Activated naive CD8-positive, alpha-beta T cell treated with anti-CD3 and anti-CD28 coated beads, Interleukin-2, amount 10 ng/mL, durations not matched to agents 7 days and 5 days (primary cell): Measurements from ENCODE around the gene TRIM38. TPM values are rescaled to one million over a fixed set of nuclear protein-coding genes. Genes with fewer than 3 reads are reported as not detected.

Experiments used
- ATAC-seq: fragments of 150-1000 bp; cut with Tn5 transposase; one replicate; pipeline ENCODE4 v1.10.0; 2021; ENCODE audit warnings: low read depth, moderate library complexity
- POLR2A ChIA-PET: fragments of 350-600 bp; sonication (Branson Sonifier 250); formaldehyde crosslinking; loops from one replicate; lab custom pipeline; 2021; ENCODE audit warnings: antibody characterized with exemption; lab: Charles Lee
- DNase-seq: peaks from one replicate; pipeline ENCODE4 v3.0.0; 2021
- H3K27ac Mint-ChIP-seq: one replicate; pipeline ENCODE4 v1.8.0; 2022; ENCODE audit warnings: mild to moderate bottlenecking, mixed read lengths
- H3K27me3 Mint-ChIP-seq: one replicate; pipeline ENCODE4 v1.8.0; 2022; ENCODE audit warnings: mild to moderate bottlenecking, moderate library complexity, mixed read lengths
- H3K36me3 Mint-ChIP-seq: one replicate; pipeline ENCODE4 v1.8.0; 2021; ENCODE audit warnings: mild to moderate bottlenecking, mixed read lengths
- H3K4me1 Mint-ChIP-seq: one replicate; pipeline ENCODE4 v1.8.0; 2021; ENCODE audit warnings: mixed read lengths
- H3K4me3 Mint-ChIP-seq: one replicate; pipeline ENCODE4 v1.8.0; 2022; ENCODE audit warnings: mild to moderate bottlenecking, moderate library complexity, mixed read lengths
- H3K9me3 Mint-ChIP-seq: one replicate; pipeline ENCODE4 v1.8.0; 2021; ENCODE audit warnings: mixed read lengths
- total RNA-seq, 2 experiments: library from RNA; stranded (reverse); gene quantifications; one replicate each; pipeline ENCODE4 v1.2.3, GENCODE V29; 2021

The TRIM38 gene
- total RNA-seq, 2 experiments from 2014 or later, result 29.1 TPM

GRCh38 chr6:25949695-25950094, 12.9 kb upstream of the TRIM38 start:
- Mint-ChIP-seq H3K9me3 (peaks cover 6% of the 10 kb centered on the region), H3K4me1 (peaks cover 14% of the 10 kb centered on the region), H3K36me3 (peaks cover 3% of the 10 kb centered on the region), H3K27ac (no peak overlapping the region), H3K27me3 (peaks cover 10% of the 10 kb centered on the region), H3K4me3 (no peak overlapping the region)
- DNase-seq (no peak), ATAC-seq (no peak)
- POLR2A ChIA-PET, result no interaction called here

- H3K9me3 Mint-ChIP-seq, result peaks cover 5% of the 10 kb centered on the region
- peaks cover 10% of the 10 kb centered on the region for H3K4me1 Mint-ChIP-seq
- peaks cover 10% of the 10 kb centered on the region for H3K27me3 Mint-ChIP-seq
- H3K27ac Mint-ChIP-seq, result no peak overlapping the region
- no peak for ATAC-seq
- POLR2A ChIA-PET, result no interaction called here
- no peak for DNase-seq
- no peak overlapping the region for H3K4me3 Mint-ChIP-seq
- H3K36me3 Mint-ChIP-seq, result peaks cover 3% of the 10 kb centered on the region
Measured at GRCh38 chr6:25950297-25950696, 12.3 kb upstream of the TRIM38 start.

GRCh38 chr6:25951296-25952032, 11.1 kb upstream of the TRIM38 start:
- no peak overlapping the region for H3K27ac Mint-ChIP-seq
- peaks cover 10% of the 10 kb centered on the region for H3K27me3 Mint-ChIP-seq
- no peaks in the 10 kb centered on the region for H3K36me3 Mint-ChIP-seq
- H3K4me1 Mint-ChIP-seq, result peaks cover 4% of the 10 kb centered on the region
- POLR2A ChIA-PET, result no interaction called here
- no peak for ATAC-seq
- no peak overlapping the region for H3K4me3 Mint-ChIP-seq
- no peak for DNase-seq
- H3K9me3 Mint-ChIP-seq, result peaks cover 2% of the 10 kb centered on the region

DNA sequence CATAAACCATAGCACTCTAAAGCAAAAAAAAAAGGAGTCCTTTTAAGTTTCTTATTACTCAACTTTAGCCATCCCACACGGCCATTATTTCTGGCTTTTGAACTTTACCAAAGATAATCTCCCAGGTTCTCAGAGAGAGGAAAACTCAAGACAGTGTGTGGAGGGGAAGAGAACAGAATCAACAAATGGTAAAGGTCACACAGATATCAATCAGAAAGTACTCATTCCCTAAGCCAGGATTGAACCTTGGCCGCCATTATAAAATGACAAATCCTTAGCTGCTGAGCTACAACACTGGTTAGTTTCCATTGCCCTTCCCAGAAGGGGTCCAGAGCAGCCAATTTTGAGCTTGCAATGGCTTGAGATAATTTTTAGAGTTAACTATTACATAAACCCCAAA, 10.1 kb upstream of the TRIM38 start:
- Mint-ChIP-seq H3K4me1 (no peaks in the 10 kb centered on the region), H3K9me3 (peaks cover 2% of the 10 kb centered on the region), H3K4me3 (no peak overlapping the region), H3K27ac (no peak overlapping the region), H3K36me3 (no peaks in the 10 kb centered on the region), H3K27me3 (peaks cover 10% of the 10 kb centered on the region)
- DNase-seq, result no peak
- POLR2A ChIA-PET, result no interaction called here
- ATAC-seq, result no peak

DNA sequence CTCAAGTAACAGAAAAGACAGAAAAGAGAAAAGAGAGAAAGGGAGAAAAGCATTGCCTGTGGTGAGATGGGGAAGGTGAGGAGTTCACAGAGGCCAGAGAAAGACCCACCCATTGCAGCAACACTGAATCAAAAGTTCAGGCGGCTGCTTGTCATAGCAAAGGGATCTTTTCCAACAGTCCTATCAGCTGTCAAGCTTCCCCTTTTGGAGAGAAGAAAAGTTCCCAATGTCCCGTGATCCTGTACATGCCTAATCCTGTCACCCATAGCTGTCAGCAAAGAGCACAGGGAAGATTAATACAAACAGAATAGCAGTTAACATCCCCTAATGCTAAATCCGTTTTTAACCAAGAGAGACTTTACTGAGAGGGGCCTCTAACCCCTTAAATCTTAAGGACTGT, 8.9 kb upstream of the TRIM38 start:
- POLR2A ChIA-PET, result no interaction called here
- Mint-ChIP-seq H3K36me3 (peaks cover 6% of the 10 kb centered on the region), H3K27ac (no peak overlapping the region), H3K27me3 (peaks cover 10% of the 10 kb centered on the region), H3K4me3 (no peak overlapping the region), H3K4me1 (peaks cover 5% of the 10 kb centered on the region), H3K9me3 (peaks cover 4% of the 10 kb centered on the region)
- DNase-seq, result no peak
- ATAC-seq, result no peak

DNA sequence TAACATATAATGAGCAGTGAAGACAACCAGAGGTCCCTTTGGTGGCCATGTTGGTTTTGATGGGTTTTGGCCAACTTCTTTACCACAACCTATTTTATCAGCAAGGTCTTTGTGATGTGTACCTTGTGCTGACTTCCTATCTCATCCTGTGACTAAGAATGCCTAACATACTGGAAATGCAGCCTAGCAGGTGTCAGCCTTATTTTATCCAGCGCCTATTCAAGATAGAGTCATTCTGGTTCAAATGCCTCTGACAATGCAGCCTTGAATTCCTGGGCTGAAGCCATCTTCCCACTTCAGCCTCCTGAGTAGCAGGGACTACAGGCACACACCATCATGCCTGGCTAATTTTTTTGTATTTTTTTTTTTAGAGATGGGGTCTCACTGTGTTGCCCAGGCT, 7.8 kb upstream of the TRIM38 start:
- H3K36me3 Mint-ChIP-seq, result peaks cover 10% of the 10 kb centered on the region
- no peak for DNase-seq
- H3K27ac Mint-ChIP-seq, result no peak overlapping the region
- H3K9me3 Mint-ChIP-seq, result peaks cover 4% of the 10 kb centered on the region
- H3K4me3 Mint-ChIP-seq, result no peak overlapping the region
- peaks cover 13% of the 10 kb centered on the region for H3K4me1 Mint-ChIP-seq
- no peak for ATAC-seq
- peaks cover 8% of the 10 kb centered on the region for H3K27me3 Mint-ChIP-seq
- POLR2A ChIA-PET, result no interaction called here

DNA sequence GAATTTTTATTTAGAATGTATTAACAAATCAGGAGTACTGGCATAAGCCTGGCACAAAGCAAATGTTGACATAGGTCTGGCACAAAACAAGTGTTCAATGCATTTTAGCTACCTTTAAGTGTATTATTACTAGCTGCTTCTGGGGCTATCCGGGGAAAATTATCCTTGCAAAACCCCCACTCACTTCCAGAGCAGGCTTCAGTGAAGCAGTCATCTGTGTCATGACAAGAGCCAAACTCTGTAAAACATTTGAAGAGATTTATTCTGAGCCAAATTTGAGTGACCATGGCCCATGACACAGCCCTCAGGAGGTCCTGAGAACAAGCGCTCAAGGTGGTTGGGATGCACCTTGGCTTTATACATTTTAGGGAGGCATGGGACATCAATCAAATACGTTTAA, 6.4 kb upstream of the TRIM38 start:
- POLR2A ChIA-PET, result no interaction called here
- ATAC-seq (no peak), DNase-seq (no peak)
- Mint-ChIP-seq H3K4me1 (peaks cover 23% of the 10 kb centered on the region), H3K27ac (no peak overlapping the region), H3K27me3 (peaks cover 5% of the 10 kb centered on the region), H3K36me3 (peaks cover 13% of the 10 kb centered on the region), H3K9me3 (peaks cover 7% of the 10 kb centered on the region), H3K4me3 (no peak overlapping the region)

DNA sequence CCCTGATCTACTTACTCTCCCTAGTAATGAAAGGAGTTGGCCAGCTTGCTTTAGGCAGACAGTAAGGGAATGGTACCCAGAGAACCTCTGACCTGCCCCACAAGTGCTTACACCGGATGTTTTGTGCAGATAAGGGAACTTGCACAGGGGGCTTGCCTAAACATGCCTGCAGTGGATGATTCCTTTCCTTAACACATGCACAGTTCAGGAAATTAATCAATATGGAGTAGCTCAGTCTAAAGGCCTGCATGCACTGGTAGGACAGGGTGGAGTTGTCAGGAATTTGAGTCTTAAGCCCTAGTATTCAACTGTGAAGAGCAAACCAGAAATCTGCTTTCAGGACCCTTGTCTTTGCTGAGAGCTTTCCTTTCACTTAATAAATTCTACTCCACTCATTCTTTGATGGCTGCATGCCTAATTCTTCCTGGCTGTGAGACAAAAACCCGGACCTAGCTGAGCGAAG, 3.9 kb upstream of the TRIM38 start:
- peaks cover 35% of the 10 kb centered on the region for H3K4me1 Mint-ChIP-seq

GRCh38 chr6:25959890-25960536, 2.6 kb upstream of the TRIM38 start:
- H3K4me1 Mint-ChIP-seq, result peaks cover 44% of the 10 kb centered on the region

More for the DNA sequence above, 3.9 kb upstream of the TRIM38 start:
- DNase-seq (no peak), ATAC-seq (no peak)
- Mint-ChIP-seq H3K27ac (peak overlapping the region; percentile 80), H3K36me3 (peaks cover 19% of the 10 kb centered on the region), H3K9me3 (peaks cover 7% of the 10 kb centered on the region), H3K4me3 (peak overlapping the region; percentile 53), H3K27me3 (peaks cover 3% of the 10 kb centered on the region)
- POLR2A ChIA-PET, result interaction anchor here (0.6 to 2.6 kb wide), 3 partner anchors 58 to 1024 kb away, joined by 3 to 14 read pairs (median 4); a partner anchor contains a TSS

GRCh38 chr6:25960734-25961133, 1.9 kb upstream of the TRIM38 start:
- DNase-seq (no peak), ATAC-seq (no peak)
- Mint-ChIP-seq H3K27me3 (no peaks in the 10 kb centered on the region), H3K36me3 (peaks cover 29% of the 10 kb centered on the region), H3K27ac (peak overlapping the region; percentile 98), H3K4me1 (peaks cover 47% of the 10 kb centered on the region), H3K9me3 (peaks cover 7% of the 10 kb centered on the region), H3K4me3 (no peak overlapping the region)
- POLR2A ChIA-PET, result no interaction called here

More at GRCh38 chr6:25959890-25960536, 2.6 kb upstream of the TRIM38 start:
- POLR2A ChIA-PET, result interaction anchor here (1.2 to 2.6 kb wide), 2 partner anchors 57 to 61 kb away, joined by 4 to 14 read pairs; a partner anchor contains a TSS
- peaks cover 7% of the 10 kb centered on the region for H3K9me3 Mint-ChIP-seq
- no peaks in the 10 kb centered on the region for H3K27me3 Mint-ChIP-seq
- DNase-seq (no peak), ATAC-seq (no peak)
- peak overlapping the region; percentile 71 for H3K27ac Mint-ChIP-seq
- peaks cover 25% of the 10 kb centered on the region for H3K36me3 Mint-ChIP-seq
- H3K4me3 Mint-ChIP-seq, result no peak overlapping the region

DNA sequence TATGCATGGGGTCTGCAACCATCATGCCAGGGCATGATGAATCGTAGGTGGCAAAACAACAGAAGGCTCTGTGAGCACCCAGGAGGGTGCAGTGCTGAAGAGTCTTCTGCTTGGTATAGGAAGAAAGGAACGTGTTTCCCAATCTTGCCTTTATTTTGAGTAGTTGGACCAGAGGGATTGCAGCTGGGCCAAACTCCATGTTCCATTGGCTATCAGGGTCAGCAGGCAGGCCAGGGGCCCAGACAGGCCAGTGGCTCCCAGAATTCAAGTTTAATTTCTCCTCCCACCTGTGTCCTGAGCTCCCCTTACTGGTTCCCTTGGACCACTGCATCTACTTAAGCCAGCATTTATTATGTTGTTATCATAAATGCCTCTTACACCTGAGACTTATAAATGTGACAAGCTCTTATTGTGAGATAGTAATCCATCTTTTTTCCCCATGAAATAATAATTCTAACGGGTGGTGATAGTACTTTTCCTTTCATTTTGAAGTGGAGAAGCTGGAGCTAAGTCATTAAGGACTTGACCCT, 918 bp upstream of the TRIM38 start:
- H3K27me3 Mint-ChIP-seq, result no peaks in the 10 kb centered on the region
- no peak for DNase-seq
- H3K9me3 Mint-ChIP-seq, result peaks cover 7% of the 10 kb centered on the region
- peak overlapping the region; percentile 98 for H3K27ac Mint-ChIP-seq
- POLR2A ChIA-PET, result interaction anchor here (0.9 to 2.6 kb wide), 9 partner anchors 15 to 82 kb away, joined by 3 to 17 read pairs (median 3); a partner anchor contains a TSS
- peak overlapping the region; percentile 98 for H3K4me3 Mint-ChIP-seq
- ATAC-seq, result no peak
- peaks cover 47% of the 10 kb centered on the region for H3K4me1 Mint-ChIP-seq
- peaks cover 33% of the 10 kb centered on the region for H3K36me3 Mint-ChIP-seq

- Mint-ChIP-seq H3K4me3 (peak overlapping the region; percentile 98), H3K9me3 (peaks cover 5% of the 10 kb centered on the region), H3K36me3 (peaks cover 43% of the 10 kb centered on the region), H3K27ac (peak overlapping the region; percentile 80), H3K27me3 (no peaks in the 10 kb centered on the region), H3K4me1 (peaks cover 58% of the 10 kb centered on the region)
- DNase-seq, result no peak
- POLR2A ChIA-PET, result interaction anchor here (1.3 to 2.6 kb wide), 6 partner anchors 18 to 63 kb away, joined by 3 to 17 read pairs (median 8); a partner anchor contains a TSS
- no peak for ATAC-seq
Measured at GRCh38 chr6:25963426-25964123, 973 bp downstream of the TRIM38 start.

DNA sequence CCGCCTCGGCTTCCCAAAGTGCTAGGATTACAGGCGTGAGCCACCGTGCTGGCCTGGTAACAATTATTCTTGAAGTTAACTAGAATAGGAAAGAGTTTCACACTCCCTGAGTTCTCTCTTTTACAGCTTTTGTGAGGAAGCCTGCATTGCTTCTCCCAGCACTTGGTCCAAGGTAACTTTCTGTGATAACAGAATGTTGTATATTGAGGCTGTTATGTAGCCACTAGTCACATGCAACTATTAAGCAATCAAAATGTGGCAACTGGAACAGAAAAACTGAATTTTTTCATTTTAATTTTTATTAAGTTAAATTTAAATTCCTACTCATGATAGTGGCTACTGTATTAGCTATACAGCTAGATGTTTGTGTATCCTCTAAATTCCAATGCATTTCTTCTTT, 2.5 kb downstream of the TRIM38 start:
- POLR2A ChIA-PET, result interaction anchor here (1.1 to 1.7 kb wide), 3 partner anchors 27 to 56 kb away, joined by 3 to 6 read pairs (median 5); a partner anchor contains a TSS
- Mint-ChIP-seq H3K27me3 (no peaks in the 10 kb centered on the region), H3K36me3 (peaks cover 47% of the 10 kb centered on the region), H3K9me3 (peaks cover 5% of the 10 kb centered on the region), H3K4me1 (peaks cover 56% of the 10 kb centered on the region), H3K27ac (no peak overlapping the region), H3K4me3 (peak overlapping the region; percentile 80)
- ATAC-seq (no peak), DNase-seq (no peak)
